Measurements from ENCODE around the gene MPST.

Gene MPST

GRCh38 chr22:37001826-37002225 is 17.7 kb upstream of the MPST start:
- no peak for DNase-seq

DNA sequence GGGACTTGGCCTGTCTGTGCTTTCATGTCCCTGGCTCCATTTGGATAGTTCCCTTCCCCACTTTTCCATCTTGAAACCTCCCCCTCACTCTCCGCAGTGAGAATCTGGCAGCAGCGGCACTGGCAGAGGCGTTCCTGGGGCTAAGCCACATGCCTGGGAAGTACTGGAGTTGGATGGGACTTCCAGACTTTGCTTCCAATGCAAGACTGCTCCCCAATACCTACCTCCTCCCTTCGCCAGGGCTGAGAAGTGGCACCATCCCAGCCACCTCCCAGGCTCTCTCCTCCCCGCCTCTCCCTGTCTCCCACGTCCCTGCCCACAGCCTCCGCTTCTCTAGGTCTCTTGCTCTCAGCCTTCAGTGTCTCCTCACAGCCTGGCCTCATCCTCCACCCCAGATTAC is 16.9 kb upstream of the MPST start:
- DNase-seq = no peak

- no peak for DNase-seq
These were observed 11.9 kb upstream of the MPST start for GRCh38 chr22:37007651-37008050.

DNA sequence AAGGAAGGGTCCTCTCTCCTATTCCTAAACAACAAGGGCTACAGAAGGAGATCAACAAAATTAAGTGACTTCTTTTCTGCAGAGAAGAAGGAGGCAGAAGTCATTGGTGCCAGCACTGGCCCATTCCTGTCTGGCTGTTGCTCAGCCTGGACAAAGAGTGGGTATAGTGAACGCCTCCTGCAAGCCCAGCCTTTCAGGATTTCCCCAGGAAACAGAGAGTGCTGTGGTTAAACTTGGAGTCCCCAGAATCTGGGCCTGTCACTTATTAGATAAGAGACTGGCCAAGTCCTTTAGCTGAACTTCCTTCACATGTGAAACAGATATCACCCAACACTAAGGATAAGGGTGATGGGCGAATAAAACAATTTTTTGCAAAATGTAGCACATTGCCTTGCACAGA is 11.2 kb upstream of the MPST start:
- DNase-seq = no peak

DNA sequence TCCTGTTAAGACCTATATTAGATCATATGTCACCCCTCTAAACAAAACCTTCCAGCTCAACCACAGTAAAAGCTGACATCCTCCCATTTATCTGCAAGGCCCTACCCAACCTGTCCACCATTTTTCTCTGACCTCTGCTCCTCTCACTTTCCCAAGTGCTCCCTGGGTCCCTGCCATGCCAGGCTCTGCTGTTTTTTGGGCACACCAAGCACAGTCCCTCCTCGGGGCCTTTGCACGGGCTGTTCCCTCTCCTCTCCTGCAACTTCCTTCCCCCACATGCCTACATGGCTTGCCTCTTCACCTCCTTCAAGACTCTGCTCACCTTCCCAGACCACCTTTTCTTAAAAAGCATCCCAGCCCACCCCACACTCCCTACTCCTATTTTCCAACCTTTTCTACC is 10.1 kb upstream of the MPST start:
- DNase-seq = no peak

GRCh38 chr22:37010174-37010573 is 9.4 kb upstream of the MPST start:
- DNase-seq = no peak

DNA sequence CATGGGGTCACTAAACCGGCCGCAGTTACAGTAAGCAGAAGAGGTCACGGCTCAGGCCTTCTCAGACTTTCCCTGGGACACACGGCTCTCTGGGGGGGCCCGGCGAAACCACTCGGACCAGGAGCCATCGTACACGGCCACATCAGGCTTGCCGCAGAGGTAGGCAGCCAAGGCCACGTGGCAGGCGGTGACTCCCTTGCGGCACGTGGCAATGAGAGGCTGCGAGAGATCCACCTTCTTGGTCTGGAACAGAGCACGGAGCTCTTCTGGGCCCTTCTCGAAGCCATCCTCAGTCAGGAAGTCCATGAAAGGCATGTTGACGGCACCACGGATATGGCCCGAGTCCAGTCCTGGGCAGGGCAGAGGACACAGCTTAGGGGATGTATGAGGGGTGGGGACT is 8.6 kb upstream of the MPST start:
- DNase-seq = no peak

GRCh38 chr22:37011472-37011871 is 8.1 kb upstream of the MPST start:
- no peak for DNase-seq

GRCh38 chr22:37012262-37012904 is 7.2 kb upstream of the MPST start:
- DNase-seq = no peak

DNA sequence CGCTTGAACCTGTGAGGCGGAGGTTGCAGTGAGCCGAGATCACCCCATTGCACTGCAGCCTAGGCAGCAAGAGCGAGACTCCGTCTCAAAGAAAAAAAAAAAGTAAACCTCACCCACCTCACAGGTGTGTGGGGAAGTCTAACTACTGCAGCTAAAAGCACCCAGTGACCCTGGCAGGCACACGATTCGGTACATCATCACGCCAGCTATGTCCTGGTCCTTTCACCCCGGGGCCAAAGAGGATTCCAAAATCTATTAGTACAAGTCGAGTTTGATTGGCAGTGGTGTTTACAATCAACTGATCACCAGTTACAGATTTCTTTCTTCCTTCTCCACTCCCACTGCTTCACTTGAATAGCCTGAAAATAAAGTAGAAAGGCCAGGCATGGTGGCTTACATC is 6.6 kb upstream of the MPST start:
- no peak for DNase-seq

GRCh38 chr22:37014415-37014806 is 5.1 kb upstream of the MPST start:
- DNase-seq = no peak

DNA sequence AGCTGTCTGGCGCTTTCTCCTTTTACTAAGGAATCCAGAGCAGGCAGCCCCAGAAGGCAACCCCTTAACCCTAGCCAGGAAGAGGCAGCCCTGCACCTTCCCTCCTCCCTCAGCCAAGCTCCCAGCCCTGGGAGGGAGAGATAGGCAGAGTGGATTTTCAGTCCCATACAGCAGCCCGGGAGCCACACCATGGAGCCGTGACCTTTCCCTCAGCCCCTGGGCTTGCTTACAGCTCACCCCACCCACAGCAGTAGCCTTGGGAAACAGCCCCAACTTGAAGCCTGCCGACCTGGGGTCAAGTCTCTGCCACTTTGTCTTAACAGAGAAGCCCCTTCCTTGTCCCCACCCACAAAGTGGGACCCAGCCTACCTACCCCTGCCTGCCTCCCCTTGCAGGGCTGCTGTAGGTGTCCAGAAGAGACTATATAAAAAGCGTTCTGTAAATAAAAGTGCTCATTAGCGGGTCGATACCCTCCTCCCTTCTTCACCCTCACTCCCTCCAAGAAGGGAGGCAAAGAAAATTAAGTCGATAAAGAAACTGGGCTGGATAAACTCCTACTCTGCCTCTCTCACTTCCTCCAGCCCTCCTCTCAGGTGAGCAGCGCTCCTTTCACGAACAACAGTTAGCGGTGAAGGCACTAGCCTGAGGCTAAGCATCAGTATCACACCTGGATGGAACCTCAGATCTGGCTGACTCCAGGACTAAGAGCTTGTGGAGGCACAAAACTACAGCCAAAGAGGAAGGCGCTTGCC is 4.5 kb upstream of the MPST start:
- no peak for DNase-seq

GRCh38 chr22:37015587-37015878 is 4.0 kb upstream of the MPST start:
- no peak for DNase-seq

DNA sequence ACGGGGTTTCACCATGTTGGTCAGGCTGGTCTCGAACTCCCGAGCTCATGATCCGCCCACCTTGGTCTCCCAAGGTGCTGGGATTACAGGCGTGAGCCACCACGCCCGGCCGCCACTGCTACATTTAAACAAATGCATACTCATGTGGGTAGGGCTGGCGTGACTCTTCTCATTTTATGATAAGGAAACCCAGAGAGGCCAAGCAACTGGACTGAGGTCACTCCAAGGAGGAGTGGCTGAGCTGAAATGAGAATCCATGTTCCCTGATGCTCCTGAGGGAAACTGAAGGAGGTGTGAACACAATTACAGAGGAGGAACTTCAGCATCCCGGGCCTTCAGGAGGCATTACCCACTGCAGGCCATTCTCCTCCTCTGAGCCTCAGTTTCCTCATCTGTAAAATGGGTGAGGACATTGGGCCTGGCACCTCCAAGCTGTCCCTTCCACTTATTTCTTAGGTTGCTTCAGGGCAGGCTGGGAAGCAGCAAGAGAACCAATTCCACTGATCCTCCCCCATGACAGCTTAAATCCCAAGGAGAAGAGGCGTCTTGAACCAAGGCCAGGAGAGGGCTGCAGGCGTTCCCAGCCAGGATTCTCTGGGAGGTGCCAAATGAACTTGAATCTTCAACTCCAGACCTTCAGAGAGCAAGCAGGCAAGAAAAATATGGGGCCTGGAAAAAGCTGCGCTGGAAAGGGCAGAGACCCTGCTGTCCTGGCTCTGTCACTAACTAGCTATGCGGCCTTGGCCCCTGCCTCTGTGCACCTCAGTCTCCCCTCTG is 3.2 kb upstream of the MPST start:
- DNase-seq = no peak

DNA sequence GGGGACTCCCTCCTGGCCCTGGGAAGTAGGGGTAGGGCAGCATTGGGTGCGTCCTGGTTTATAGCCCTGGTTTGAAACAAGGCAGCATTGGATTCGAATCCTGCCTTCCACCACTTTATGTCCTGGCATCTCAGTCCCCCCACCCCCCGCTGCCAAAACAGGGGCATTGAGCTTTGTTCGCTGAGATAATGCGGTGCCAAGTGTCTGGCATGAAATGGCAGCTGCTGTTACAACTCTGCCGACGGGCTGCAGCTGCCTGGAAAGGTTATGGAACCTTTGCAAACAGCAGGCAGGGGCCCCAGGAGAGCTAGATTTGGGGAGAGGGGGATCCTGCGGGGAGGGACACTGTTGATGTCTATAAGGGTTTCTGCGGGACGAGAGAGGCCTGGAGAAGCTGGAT is 2.2 kb upstream of the MPST start:
- DNase-seq = no peak

- DNase-seq = no peak
These were observed 1.3 kb upstream of the MPST start for GRCh38 chr22:37018086-37018814.

- DNase-seq = no peak
These were observed 680 bp upstream of the MPST start for GRCh38 chr22:37018815-37019308.

DNA sequence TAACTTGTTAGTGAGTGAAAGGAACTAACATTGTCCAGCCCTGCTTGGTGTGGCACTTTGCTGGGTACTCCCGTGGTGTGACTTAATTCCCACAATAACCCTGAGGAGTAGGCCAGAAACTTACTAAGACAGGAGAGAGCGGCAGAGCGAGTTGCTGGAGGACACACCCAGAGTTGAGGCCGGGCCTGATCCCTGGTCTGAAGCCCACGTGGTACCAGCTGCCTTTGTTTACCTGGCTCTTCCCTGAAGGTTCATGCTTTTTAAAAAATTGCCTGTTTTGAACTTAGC is 594 bp downstream of the MPST start:
- no peak for DNase-seq

DNA sequence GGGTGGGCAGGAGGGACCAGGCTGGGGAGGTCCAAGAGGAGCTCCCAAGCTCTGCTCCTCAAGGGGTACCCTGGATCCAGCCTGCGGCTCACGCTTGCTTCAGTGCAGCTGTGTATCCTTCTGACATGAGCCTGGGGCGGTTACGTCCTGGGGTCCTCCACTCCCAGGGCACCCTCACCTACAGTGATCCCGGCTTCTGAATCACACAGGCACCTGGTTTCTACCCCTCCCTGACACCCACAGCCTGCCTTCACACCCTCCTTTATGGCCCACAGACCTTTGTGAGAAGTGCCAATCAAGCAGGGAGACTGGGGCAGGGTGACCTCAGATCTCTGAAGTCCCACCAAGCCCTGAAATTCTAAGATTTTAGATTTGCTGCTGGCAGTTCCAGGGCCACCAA is 1.5 kb downstream of the MPST start:
- DNase-seq = no peak

DNA sequence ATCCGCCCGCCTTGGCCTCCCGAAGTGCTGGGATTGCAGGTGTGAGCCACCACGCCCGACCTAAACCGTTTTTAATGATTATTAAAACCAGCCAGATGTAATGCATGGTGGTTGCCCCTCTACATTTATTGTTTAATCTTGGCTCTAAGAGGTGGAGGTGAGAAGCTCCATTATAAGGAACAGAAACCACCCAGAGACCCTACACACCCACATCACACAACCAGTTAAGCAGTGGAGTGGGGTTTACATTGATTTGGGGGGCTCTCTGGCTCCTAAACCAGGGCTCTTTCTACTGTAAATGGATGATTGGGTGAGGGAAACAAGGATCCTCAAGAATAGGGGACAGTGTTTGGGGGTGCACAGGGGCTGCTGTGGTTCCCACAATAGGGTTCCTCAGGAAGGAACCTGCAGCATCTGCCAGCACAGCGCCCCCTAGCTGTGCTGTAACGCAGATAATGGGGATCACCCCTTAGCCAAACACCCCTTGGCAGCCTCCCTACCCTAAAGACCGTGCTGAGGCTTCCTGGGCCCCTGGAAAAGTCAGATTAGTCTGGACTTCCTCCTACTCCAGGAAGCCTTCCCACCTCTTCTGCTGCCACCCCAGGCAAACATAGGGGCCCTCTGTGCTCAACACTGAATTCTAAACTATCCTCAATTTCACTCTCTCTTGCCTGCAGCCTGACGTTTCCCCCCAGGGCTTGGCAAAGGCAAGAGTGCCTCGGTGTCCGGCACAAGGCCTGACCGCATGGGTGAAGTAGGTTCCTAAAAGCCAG is 2.4 kb downstream of the MPST start:
- DNase-seq = peak; percentile 53 to 62

DNA sequence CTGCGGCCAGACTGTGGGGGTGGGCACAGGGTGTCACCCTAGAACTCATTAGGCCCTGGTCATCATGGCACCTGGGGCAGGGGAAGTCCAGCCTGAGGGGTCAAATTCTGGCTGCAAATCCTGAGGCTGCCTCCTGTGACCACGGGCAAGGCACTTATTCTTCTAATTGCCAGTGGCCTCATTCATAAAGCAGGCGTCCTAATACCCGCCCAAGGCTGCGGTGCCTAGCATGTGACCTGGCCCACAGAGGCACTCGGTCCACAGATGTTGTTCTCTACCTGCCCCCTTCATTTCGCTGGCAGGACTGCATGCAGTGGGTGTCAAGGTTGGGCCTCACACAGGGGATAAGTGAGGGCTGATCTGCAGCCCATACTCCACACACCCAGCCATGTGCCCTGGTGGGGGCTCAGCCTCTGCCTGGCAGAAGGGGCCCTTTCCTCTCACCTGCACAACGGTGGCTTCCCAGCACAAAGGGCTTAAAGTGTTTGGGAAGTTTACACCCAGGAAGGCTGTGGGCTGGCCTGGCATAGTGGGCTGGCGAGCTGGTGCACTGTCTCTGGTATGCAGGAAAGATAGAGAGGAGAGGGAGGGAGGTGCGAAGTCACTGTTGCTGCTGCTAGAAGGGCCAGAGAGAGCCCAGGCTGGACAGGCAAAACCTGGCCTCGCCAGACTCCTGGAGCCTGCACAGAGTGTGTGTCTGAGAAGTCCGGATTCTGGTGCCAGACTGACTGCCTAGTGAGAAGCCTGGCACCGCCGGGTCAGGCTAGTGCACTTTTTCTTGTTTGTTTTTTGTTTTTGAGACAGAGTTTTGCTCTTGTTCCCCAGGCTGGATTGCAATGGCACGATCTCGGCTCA is 3.2 kb downstream of the MPST start:
- no peak for DNase-seq

Measured in stimulated activated CD4-positive, alpha-beta T cell treated with anti-CD3 and anti-CD28 coated beads, Interleukin-2, amount 100 ng/mL, for 48 hours (primary cell).